C4-2B (cell line): Measurements from ENCODE around the gene ZFR.

Experiments used
- CTCF ChIP-seq: fragments of 450-650 bp; conservative IDR thresholded peaks from 2 replicates; pipeline ENCODE4 v1.5.1; 2017; ENCODE audit warnings: mild to moderate bottlenecking
- ZFX ChIP-seq: fragments of 450-650 bp; IDR thresholded peaks from 2 replicates; pipeline ENCODE4 v1.6.1; 2017

GRCh38 chr5:32369032-32369431 lies 75.5 kb downstream of the ZFR start:
- TF ChIP-seq CTCF (no peak), ZFX (no peak)
